ENCODE data around the gene LRFN2.

The LRFN2 gene

GRCh38 chr6:40438246-40438887 is 148.8 kb downstream of the LRFN2 start:
- DNase-seq (ENCODE audit: low read depth, low spot score): no peak

DNA sequence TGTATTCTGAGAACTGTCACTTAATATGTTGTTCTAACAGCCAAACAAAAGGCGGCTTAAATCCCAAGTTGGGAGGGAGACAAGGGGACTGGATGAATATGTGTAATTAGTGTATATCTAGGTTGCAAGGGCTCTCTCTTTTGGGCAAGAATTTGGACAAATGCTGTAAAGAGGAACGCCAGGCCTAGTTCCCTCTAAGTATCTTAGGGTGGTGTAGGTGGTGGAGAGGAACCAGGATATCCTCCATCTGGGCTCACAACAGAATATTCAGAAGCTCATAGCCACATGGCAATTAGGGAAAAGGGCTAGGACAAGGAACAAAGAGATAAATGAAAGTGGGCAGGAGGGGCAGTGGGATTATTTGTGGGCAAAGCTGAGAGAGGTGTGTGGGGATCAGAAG is 149.5 kb downstream of the LRFN2 start:
- DNase-seq (ENCODE audit: low read depth, low spot score): no peak

GRCh38 chr6:40436685-40437604 is 150.2 kb downstream of the LRFN2 start:
- DNase-seq (ENCODE audit: low read depth, low spot score): no peak

- no peak for DNase-seq (ENCODE audit: low read depth, low spot score)
Measured at GRCh38 chr6:40432982-40433381, 154.2 kb downstream of the LRFN2 start.

GRCh38 chr6:40431706-40432105 is 155.5 kb downstream of the LRFN2 start:
- DNase-seq (ENCODE audit: low read depth, low spot score): no peak

DNA sequence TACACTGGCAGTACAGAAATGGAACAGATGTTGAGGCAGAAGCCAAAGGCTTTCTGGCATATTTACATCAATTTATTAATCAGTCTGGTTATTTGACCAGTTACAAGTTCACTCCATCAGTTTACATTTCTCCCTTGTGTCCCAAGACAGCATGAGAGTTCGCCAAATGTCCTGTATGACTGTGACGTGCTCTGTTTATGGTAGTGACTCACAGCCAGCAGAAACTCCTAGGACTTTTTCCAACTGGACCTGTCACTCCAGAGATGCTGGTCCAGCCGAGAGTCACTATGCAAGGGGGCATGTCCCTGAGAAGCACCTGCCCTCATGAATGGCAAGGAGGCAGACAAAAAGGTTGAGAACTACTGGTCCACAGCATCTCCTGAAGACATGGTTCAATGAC is 160.0 kb downstream of the LRFN2 start:
- no peak for DNase-seq (ENCODE audit: low read depth, low spot score)

- no peak for DNase-seq (ENCODE audit: low read depth, low spot score)
Measured at GRCh38 chr6:40426346-40427066, 160.7 kb downstream of the LRFN2 start.

DNA sequence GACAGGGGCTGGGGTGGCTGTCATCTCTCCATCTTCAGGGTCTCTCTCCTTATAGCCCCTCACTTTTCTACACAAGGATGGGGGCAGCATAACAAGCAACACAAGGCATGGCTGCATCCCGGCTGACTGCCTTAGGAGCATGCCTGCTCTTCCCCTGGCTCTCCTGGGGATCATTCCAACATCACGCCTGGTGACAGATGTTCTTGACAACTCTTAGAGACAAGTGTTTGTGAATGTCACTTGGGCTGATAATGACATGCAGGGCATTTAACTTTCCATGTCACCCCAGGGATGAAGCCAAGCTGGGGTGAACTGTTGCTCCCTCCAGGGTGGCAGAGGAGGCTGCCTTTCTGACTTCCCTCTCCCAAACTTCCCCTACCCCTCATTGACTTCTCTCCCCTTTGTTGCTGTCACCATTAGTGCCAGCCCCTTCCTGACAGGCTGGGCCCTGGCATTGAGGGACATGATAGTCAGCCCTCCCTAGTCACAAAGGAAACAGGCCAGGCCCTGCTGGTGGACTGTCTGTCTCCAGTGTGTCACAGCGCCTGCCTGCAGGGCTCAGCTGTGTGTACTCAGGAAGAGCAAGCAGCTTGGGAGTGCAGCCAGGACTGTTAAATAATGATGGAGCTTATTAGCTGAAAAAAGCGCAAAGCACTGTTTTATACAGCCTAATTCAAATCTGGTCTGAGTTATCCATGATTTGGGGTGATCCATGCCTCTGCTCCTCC is 161.8 kb downstream of the LRFN2 start:
- DNase-seq (ENCODE audit: low read depth, low spot score): no peak

- no peak for DNase-seq (ENCODE audit: low read depth, low spot score)
Measured at GRCh38 chr6:40422046-40422445, 165.1 kb downstream of the LRFN2 start.

GRCh38 chr6:40419946-40420728 is 167.0 kb downstream of the LRFN2 start:
- no peak for DNase-seq (ENCODE audit: low read depth, low spot score)

DNA sequence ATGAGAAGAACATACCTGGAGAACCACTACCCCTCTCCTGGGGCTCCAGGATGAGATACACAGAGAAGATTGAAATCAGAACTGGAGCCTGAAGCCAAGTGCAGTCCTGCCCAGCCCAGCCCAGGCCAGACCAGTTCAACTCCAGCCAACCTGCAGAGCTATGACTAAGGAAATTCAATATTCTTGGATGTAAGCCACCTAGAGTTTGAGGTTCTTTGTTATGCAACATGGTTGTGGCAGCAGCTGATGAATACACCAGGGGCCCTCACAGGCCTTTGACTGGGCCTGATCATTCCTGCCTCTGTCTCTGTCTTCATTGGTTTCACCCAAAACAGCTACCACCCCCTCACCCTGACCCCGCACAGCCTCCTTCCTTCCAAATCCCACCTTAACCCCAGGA is 167.8 kb downstream of the LRFN2 start:
- no peak for DNase-seq (ENCODE audit: low read depth, low spot score)

DNA sequence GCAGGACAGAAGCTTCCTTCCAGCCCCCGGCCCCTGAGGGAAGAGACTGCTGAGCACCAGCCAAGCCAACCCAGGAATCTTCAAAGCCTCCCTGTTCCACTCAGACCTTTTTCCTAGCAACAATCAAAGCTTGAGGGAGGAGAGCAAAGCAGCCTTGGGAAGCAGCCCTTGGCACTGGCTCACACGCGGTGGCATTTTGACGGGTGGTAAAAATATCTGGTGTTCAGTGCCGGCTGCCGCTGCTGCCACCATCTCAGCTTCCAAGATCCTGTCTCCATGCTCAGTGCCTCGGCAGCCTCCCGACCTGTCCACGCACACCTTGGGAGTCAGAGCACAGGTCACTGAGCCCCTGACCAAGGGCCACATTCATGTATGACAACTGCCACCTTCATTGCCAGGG is 170.1 kb downstream of the LRFN2 start:
- no peak for DNase-seq (ENCODE audit: low read depth, low spot score)

GRCh38 chr6:40414617-40415016 is 172.5 kb downstream of the LRFN2 start:
- DNase-seq (ENCODE audit: low read depth, low spot score): no peak

DNA sequence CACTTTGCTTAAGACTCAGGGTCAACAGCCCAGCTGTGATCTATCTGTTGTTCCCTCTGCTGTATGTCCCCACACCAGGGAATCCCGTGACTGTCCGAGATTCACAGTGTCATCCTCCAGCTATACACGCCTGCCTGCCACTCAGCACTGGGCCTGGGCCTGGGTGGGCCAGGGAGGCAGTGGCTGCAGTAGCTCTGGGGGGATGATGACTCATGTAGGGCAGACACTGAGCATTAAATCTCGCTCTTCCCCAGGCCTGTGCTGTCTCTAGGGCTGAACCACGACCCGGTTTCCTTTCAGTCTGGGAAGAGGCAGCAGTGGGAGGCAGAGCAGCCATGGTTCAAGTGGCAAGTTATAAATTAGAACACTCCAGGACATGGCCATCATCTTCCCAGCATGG is 173.9 kb downstream of the LRFN2 start:
- no peak for DNase-seq (ENCODE audit: low read depth, low spot score)

DNA sequence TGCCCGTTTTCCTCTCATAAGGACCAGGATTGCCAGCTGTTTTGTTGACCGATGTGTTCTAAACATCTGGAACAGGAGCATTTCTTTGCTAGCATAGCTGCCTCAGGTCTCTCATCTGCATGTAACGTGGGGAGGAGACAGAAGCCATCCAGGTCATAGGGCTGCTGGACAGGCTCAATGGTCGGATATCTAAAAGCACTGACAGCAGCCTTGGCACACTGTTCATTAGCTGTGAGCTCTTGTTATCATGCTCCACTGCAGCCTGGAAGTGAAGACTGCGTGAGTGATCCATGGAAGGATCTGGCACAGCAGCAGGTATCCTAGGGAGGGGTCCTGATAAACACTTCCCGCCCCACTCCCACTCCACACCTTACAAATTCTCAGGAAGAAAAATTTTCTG is 175.3 kb downstream of the LRFN2 start:
- no peak for DNase-seq (ENCODE audit: low read depth, low spot score)

DNA sequence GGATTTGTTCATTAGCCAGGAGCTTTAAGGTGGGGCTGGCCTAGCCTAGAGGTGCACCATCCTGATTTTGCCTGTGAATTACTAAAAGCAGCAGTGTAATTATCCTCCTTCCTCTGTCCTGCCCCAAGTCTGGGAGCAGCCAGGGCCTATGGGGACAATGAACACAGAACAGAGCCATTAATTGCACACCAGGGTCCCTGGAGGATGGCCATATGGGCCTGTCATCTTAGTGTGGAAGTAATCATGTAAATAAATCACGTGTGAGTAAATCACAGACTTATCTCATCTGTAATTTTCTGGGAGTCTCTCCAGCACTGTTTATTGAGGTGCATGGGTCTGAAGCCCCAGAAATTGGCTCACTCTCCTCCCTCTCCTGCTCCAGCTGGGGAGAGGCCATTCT is 176.3 kb downstream of the LRFN2 start:
- DNase-seq (ENCODE audit: low read depth, low spot score): no peak

GRCh38 chr6:40409716-40410397 is 177.3 kb downstream of the LRFN2 start:
- no peak for DNase-seq (ENCODE audit: low read depth, low spot score)

- DNase-seq (ENCODE audit: low read depth, low spot score): no peak
Measured at GRCh38 chr6:40408786-40409542, 178.2 kb downstream of the LRFN2 start.

GRCh38 chr6:40407239-40407638 is 179.9 kb downstream of the LRFN2 start:
- no peak for DNase-seq (ENCODE audit: low read depth, low spot score)

- no peak for DNase-seq (ENCODE audit: low read depth, low spot score)
Measured at GRCh38 chr6:40406175-40406574, 181.0 kb downstream of the LRFN2 start.

Data from activated naive CD8-positive, alpha-beta T cell treated with anti-CD3 and anti-CD28 coated beads, Interleukin-2, amount 50 U/mL, for 16 hours (primary cell).